ENCODE results near the gene STAP2.
A peak's percentile ranks its signal among the peaks of the same experiment; 100 is the strongest.

Gene STAP2

DNA sequence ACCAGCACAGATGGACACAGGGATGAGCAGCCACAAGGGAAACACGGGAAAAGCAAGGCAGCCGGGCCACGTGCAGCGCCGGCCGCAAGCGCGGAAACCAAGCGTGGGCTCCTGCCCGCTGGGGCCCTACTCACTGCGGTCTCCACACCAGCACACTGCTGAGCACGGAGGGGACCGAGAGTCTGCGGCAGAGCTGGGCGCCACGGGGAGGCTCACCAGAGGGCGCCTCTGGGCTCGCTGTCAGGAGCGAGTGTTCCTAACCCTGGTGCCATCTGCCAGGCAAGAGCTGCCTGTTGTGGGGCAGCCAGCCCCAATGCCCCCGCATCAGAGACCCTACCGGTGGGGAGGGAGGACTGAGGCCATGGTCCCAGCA, 31.2 kb upstream of the STAP2 start:
- peak; percentile 71 for DNase-seq

DNA sequence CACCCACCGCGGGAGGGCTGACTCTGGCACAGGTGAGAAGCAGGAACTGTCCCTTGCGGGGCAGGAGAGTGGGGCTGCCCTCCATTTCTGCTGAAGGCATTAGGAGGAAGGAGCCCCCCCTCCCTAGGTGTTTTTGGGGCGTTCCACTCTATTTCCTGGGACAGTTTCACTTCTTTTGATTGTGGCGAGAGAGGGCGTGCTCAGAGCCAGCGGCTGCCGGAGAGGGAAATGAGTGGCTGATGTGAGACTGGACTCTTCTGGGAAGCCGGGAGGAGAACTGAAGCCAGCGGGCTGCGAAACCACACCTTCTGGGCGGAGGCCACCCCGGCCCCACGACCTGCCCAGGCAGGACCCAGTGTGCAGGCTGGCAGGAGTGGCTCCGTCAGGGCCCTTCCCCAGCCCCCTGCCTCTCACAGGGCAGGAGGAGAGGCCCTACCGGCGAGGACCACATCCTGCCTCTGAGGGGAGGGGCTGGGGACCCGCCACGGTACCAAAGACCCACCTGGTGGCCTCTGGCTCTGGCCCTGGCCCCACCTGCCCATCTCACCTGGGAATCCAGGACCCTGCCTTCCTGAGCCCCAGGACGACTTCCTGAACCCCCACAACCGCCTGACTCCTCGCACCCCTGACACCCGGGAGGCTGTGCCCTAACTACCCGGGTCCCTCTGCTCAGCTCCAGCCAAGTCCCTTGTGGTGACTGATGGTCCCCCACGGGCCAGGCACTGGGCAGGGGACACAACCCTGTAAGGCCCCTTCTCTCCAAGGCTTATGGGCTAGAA, 30.7 kb upstream of the STAP2 start:
- DNase-seq, result peak; percentile 63

DNA sequence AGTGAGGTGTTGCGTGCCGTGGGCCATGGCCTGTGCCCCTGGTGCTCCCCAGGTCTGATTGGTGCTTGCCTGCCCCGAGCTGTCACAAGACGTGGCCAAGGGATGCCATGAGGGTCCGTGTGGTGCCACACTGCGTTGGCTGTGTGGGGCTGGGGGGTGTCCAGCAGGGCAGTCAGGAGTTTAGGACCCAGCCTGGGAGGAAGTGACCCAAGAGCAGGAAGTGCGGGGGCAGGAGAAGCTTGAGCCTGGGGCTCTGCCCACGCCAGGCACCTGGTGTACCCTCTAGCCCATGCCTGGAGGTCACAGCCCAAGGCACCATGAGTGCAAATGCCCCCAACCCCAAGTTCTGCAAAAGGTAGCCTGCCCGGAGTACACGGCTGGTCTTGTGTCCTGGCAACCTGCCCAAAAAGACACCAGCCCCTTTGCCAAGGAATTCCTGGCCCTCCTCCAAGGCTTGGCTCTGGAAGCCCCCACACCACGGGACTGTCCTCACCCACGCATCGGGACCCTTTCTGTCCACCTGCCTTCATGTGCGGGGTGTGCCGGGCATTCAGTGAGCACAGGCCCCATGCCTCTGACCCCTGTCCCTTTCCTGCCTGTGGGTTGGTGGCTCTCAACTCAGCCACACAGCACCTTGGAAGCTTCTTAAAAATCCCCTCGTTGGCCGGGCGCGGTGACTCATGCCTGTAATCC, 29.6 kb upstream of the STAP2 start:
- peak; percentile 62 for DNase-seq

DNA sequence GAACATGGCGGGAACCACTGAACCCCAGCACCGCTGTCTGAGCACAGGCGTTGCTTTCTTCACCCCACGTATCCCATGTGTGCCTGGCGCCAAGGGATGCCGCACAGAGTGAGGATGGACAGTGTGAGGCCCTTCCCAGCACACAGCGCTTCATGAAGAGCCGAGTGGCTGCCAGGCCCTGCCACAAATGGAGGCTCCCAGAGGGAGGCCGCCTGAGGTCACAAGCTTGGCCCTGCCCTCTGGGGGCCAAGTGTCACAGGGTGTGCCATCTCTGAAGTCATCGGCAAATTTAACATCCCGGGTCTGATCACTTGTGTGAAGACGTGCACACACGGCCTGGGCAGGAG, 29.1 kb upstream of the STAP2 start:
- DNase-seq, result no peak

DNA sequence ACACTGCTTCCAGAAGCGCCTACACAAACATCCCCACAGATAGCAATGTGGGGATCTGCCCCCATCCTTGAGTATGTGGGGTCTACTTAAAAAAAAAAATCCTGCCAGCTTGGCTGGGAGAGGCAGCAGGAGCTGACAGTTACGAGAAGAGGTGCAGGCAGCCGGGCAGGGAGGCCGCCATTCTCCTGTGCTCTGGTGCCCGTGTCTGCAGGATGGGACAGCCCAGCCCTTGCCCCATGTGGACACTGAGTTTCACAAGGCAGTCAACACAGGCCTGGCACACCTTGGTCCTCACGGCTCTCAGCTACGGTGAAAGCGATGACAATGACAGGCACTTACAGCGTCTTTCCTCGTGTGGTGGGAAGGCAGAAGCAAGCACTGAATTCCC, 28.7 kb upstream of the STAP2 start:
- no peak for DNase-seq

DNA sequence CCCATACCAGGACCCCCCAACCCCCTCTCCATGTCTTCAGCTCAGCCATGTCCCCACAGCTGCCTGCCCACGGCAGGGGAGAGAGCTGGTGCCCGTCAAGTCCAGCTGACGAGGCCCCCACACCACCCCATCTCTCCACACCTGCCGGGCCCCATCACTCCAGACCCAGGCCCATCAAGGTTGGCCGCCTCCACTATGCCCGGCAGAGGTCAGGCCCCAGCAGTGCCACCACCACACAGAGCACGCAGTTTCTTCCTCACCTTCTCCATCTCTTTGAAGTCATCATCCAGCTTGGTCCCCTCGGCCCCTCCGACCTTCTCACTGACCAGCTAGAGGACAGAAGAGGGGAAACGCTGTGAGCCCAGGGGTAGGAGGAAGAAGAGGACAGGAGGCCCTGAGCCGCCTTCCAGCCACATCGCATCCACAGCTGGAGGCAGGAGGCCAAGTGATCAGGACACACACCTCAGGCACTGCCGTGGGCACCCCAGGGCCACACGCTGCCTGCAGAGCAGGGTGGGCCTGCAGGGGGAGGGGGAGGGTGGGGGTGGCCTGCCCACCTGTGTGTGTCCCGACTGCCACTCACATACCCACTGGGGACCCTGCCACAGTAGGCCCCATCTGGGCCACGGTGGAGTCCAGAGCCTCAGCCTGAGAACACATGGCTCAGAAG, 28.2 kb upstream of the STAP2 start:
- DNase-seq, result peak; percentile 17

DNA sequence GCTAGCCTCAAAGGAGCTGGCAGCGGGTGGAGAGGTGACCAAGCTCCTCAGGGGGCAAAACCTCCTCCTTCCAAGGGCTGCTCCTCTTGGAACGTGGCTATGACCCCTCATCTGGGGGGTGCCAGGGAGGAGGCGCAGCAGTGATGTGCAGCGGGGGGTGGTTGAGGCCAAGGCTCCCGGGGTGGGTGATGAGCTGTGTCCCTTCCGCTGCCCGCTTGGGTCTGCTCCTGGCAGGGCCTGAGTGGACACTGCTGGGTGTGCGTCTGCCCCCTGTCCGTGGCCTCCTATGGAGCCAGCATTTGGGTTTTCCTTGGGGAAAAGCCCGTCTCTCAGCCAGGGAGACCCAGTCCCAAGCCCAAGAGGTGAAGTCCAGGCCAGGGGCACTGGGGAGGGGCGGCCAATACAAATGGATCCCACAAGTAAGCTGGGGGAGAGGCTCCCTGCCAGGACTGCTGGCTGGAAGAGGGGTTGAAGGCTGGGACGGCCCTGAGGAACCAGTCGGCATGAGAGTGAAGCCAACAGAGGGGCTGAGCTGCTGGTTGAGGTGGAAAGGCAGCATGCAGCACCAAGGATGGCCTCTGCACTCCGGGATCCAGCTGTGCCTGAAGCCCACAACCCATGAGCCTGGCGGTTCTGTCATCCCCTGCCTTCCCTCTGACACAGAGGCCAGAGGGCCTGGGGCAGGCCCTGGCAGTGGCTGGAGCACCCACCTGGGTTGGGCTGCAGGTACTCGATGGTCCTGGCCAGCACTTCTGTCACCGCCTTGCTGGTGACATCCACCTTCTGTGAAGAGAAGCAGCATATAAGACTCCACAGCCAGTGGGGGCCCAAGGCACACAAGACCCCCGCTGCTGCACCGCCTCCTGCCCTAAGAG, 27.4 kb upstream of the STAP2 start:
- no peak for DNase-seq

DNA sequence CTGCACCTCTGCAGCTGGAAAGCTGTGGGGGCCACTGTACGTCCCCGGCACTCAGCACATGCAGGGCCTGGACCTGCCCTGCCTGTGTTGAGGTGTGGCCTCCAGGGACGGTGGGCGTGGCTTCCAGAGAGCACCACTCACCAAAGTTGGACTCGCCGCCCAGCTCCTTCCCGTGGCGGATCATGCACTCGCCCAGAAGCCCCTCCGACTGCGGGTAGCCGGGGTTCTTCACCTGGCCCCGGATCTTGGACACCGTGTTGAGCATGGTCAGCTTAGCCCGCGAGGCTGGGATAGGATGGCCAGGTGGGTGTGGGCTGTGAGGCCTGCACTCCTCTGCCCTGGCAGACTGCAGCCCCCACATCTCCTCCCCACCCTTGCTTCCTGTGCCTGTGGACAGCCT, 26.7 kb upstream of the STAP2 start:
- DNase-seq, result peak; percentile 29

DNA sequence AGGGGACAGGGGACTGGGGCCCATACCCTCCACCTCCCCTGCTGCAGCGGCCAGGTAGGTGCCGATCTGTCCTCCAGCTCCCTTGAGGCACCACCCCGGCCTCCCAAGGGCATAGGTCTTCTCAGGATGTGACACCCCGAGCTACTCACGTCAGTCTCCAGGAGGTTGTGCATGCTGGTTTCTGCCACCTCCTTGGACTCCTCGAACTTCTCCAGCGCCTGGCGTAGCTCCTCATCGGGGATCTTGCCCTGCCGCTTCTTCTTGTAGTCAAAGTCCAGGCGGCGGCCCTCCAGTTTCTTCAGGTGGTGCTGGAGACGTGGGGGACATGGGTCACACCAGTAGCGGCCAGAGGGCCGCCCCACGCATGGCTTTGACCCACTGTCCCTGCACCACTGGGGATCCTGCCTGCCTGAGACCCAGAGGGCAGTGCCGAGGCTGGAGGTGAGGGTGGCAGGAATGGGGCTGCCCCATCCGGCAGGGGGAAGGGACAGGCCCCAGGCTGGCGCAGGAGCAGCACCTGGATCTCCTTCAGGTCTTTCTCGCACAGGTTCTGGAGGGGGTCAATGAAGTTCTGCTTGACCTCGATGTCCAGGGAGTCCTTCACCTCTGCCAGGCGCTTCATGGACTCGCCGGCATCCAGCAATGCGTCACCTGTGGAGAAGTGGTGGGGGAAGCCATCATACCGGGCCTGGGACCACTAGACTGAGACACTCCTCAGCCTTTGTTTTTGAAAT, 25.1 kb upstream of the STAP2 start:
- DNase-seq, result no peak

DNA sequence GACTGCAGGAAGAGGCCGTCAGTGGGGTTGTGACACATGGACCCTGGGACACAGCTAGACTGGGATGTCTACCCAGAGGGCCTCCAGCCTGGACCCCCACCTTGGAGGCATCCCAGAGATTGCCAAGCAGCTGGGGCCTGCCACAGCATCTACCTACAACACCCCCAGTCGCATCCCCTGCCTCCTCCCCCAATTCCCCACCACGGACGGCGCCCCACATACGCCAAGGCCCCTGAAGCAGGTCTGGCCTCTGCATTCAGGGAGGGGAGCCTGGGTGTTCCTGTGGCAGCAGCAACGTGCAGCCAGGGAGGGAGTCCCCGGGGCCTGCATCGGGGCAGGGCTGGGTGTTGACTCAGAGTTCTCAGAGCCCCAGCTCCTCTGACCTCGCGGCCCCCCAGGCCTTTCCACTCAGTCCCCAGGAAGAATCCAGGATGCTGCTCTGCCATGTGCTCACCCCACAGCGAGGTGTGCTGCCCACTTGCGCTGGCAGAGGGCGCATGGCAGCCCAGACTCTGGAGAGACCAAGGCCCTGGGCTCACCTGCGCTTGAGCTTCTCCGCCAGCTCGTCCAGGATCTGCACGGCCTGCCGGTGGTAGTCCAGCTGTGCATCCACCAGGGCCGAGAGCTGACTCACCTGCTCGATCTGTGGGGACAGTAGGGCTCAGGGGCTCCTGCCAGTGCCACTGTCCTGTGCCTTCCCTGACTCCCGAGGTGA, 24.4 kb upstream of the STAP2 start:
- DNase-seq, result no peak

DNA sequence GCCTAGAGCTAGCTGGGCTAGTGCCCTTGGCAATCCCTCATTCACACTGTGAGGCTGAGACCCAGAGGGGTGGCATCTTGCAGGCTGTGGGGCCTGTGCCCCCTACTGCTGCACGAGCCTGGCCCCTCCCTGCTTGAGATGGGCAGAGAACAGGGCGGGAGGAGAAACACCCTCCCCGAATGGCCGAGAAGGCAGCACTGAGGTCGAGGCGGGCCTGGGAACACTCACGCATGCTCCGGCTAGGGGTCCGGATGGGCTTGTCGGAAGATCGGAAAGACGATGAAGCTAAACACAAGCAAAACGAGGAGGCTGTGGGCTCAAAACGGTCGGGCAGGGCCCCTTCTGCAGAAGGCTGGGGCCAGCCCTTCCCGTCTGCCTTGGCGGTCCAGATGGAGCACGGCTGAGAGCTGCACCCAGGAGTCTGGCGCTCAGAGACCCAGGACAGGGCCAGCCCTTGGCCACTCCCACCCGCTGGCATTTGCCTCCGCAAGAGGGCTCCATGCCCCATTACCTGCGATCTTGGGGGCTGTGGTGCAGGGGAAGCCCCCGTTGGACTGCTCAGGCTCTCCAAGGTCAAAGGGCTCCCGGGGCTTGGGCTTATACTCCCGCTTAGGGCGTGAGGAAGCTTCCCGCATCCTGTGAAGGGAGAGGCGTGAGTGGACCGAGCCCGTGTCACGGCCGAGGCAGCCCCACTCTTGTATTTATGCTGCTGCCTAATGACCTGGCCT, 23.6 kb upstream of the STAP2 start:
- no peak for DNase-seq

DNA sequence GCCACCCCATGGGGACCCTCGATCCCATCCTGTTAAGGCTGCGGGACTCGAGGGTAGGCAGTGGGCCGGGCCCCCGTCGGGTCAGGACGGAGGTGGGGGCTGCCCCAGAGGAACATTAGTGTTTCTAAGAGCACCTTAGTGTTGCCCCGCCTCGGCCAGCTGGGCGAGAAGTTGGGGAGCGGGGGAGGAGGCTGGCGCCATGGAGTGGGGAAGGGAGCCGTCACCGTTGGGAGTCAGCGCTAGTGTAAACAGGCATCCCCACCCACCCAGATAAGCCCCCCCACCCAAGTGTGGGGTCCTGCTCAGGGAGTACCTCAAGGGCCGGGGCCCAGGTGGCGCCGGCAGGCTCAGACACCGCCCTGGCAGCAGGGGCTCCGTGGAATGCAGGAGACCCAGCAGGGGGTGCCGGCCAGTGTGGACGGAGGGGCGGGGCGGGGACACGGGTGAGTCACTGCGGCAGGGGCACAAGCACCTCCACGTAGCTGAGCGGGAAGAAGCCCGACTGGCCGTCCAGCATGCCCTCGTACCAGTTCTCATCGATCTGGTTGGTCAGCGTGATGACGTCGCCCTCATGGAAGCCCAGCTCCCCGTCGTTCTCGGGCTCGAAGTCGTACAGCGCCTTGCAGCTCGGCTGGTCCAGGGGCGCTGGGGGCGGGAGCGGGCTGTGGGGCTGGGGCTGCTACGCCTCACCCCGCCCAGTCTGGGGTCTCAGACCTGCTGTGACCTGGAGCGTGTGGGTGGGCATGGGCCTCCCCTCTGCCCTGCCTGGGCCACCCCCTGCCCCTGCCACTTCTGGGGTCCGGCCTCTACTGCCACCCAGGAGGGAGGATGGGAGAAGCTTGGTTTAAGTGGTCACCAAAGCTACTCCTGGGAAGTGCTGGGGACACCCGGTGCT, 22.8 kb upstream of the STAP2 start:
- DNase-seq, result peak; percentile 24

DNA sequence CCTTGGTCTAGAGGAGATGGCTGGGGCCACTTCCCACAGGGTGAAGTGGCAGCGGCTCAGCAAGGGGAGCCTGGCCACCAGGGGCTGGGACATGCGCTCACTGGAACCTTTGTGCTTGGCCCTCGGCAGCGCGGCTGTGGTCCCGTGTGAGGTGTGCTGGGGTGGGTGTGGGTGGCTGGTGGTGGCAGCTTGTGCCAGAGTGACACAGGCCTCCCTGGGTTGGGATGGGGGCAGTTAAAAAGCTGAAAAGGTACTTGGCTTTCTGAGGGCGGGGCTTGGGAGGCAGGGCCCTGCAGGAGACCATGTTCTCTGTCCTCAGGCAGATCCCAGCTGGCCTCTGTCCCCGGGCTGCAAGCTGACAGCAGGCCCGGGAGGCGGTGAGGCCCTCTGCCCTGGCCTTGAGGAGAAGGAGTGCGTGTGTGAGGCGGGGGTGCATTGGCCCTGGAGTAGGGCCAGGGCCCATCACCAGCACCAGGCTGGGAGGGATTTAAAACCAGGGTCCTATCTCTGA, 22.1 kb upstream of the STAP2 start:
- peak; percentile 32 for DNase-seq

DNA sequence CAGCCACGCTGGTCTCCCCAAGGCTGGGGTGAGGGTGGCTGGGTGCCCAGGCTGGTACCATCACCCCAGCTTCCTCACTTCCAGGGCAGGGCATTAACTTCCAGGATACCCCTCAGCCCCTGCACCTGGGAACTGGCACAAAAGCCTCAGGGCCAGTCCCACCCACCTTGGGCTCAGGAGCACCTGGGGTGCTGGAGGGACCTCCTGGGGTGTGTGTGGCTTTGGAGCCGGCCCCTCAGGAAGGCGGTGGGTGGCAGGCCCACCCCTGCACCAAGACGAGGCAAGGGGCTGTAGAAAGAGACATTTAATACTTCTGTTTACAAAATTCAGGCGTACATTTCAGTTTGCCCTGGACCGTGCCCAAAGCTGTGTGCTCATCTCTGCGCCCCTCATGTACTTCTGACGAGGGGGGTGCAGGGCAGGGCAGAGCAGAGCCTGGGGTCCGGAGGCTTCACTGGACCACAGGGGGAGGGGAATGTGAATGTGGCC, 21.5 kb upstream of the STAP2 start:
- peak; percentile 19 for DNase-seq

DNA sequence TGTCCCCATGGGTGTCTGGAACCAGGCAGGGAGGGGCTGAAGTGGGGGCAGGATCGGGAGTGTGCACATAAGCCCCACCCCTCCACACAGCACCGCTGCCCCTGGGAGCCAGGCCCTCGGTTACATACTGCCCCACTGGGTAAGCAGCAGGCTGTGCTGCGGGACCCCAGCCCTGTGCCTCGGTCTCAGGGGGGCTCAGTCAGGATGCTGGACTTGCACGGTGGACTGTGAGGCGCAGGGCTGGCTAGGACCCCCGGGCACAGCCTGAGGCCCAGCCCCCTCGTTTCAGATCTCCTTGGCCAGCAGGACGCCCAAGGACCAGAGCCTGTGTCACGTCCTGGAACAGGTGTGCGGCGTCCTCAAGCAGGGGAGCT, 21.0 kb upstream of the STAP2 start:
- DNase-seq, result peak; percentile 35

DNA sequence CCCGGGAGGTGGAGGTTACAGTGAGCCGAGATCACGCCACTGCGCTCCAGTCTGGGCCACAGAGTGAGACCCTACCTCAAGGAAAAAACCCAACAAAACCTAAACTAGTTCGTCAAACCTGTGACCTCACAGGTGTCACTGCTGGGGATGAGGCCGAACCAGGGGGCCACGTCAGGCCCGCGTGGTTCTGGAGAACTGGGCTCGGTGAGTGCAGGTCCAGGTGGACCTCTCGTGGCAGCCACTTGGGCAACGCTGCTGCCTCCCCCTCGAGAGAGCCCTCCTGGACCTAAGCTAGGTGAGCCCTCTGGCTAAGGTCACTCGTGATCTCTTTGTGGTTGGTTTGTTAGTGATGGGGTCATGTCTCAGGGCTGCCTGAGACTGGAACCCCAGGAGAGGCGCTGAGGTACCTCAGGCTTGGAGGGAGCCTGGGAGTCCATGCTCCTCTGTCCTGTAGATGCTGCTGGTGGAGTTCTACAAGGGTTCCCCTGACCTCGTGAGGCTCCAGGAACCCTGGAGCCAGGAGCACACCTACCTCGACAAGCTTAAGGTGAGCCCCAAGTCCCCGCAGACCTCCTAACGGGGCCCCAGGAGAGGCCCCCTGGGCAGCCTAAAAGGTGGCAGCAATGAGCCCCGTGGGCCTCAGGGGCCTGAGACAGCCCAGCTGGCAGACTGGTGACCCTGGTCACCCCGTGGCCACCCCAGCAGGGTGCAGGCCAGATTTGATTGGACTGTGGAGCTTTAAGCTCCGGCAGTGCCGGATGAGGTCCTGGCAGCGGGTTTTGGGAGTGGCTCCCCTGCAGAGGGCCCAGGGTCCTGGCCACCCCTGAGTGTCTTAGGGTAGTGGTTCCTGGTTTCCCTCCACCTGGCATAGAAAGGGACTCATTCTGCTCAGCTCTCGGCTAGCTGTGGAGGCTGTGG, 20.3 kb upstream of the STAP2 start:
- peak; percentile 18 for DNase-seq

DNA sequence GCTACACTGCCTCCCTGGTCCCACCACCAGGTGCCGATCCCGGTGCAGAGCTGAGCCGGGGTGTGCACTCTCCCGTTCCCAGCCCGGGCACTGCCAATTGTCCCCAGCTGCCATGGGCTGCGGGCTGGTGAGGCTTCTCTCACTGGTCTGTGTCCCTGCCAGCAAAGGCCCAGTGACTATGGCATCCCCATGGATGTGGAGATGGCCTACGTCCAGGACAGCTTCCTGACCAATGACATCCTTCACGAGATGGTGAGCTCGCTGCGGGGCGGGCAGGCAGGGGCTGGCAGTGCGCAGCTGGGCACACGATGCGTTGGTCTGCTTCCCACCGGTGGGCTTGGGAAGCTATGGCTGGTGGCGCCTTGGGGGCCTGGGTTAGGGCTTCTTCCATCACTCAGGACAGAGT, 19.3 kb upstream of the STAP2 start:
- DNase-seq, result no peak

DNA sequence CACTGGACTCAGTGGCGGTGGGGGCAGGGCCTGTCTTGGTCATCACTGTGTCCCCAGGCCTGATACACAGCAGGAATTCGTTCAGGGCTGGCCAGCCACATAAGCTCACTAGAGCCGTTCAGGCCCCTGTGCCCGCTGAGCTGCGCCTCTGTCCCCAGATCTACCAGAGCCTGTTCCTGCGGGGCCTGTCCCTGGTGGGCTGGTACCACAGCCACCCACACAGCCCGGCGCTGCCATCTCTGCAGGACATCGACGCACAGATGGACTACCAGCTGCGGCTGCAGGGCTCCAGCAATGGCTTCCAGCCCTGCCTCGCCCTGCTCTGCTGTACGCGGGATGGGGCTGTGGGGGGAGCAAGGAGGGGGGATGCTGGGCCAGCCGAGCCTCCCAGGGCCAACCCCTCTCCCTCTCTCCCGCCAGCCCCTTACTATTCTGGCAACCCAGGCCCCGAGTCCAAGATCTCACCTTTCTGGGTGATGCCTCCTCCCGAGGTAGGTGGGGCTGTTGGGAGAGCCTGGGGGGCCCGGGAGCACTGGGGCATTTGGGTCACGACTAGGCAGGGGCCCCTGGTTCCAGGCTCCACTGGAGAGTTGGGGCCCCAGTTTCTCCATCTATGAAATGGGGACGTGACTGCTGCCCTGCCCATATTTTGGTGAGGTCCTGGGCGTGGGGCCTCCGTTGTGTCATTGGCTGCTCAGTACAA, 18.6 kb upstream of the STAP2 start:
- DNase-seq, result peak; percentile 29

Data from femur (tissue), 1 donor.